ENCODE data around the gene CLCA2.

CLCA2 gene

GRCh38 chr1:86430376-86430775 lies 6.4 kb downstream of the CLCA2 start:
- no peak for DNase-seq (ENCODE audit: low read depth in 3 of 3)

- DNase-seq (ENCODE audit: low read depth in 3 of 3) = no peak
Observed at GRCh38 chr1:86434059-86434458, 10.1 kb downstream of the CLCA2 start.

- no peak for DNase-seq (ENCODE audit: low read depth in 3 of 3)
Observed at GRCh38 chr1:86435327-86435726, 11.4 kb downstream of the CLCA2 start.

- no peak for DNase-seq (ENCODE audit: low read depth in 3 of 3)
Observed at GRCh38 chr1:86436041-86436440, 12.1 kb downstream of the CLCA2 start.

GRCh38 chr1:86441581-86441980 lies 17.6 kb downstream of the CLCA2 start:
- no peak for DNase-seq (ENCODE audit: low read depth in 3 of 3)

GRCh38 chr1:86441997-86442396 lies 18.0 kb downstream of the CLCA2 start:
- no peak for DNase-seq (ENCODE audit: low read depth in 3 of 3)

- no peak for DNase-seq (ENCODE audit: low read depth in 3 of 3)
Observed at GRCh38 chr1:86445919-86446318, 21.9 kb downstream of the CLCA2 start.

GRCh38 chr1:86447198-86447790 lies 23.3 kb downstream of the CLCA2 start:
- DNase-seq (ENCODE audit: low read depth in 3 of 3) = no peak

- no peak for DNase-seq (ENCODE audit: low read depth in 3 of 3)
Observed at GRCh38 chr1:86448670-86449069, 24.7 kb downstream of the CLCA2 start.

GRCh38 chr1:86449103-86449502 lies 25.1 kb downstream of the CLCA2 start:
- no peak for DNase-seq (ENCODE audit: low read depth in 3 of 3)

GRCh38 chr1:86450847-86451246 lies 26.9 kb downstream of the CLCA2 start:
- DNase-seq (ENCODE audit: low read depth in 3 of 3) = no peak

GRCh38 chr1:86453664-86454063 lies 29.7 kb downstream of the CLCA2 start:
- no peak for DNase-seq (ENCODE audit: low read depth in 3 of 3)

- no peak for DNase-seq (ENCODE audit: low read depth in 3 of 3)
Observed at GRCh38 chr1:86455073-86455472, 31.1 kb downstream of the CLCA2 start.

GRCh38 chr1:86460998-86461397 lies 37.0 kb downstream of the CLCA2 start:
- DNase-seq (ENCODE audit: low read depth in 3 of 3) = no peak

- no peak for DNase-seq (ENCODE audit: low read depth in 3 of 3)
Observed at GRCh38 chr1:86461482-86461881, 37.5 kb downstream of the CLCA2 start.

GRCh38 chr1:86464819-86465218 lies 40.8 kb downstream of the CLCA2 start:
- no peak for DNase-seq (ENCODE audit: low read depth in 3 of 3)

- DNase-seq (ENCODE audit: low read depth in 3 of 3) = no peak
Observed at GRCh38 chr1:86466109-86466844, 42.3 kb downstream of the CLCA2 start.

GRCh38 chr1:86466986-86467385 lies 43.0 kb downstream of the CLCA2 start:
- no peak for DNase-seq (ENCODE audit: low read depth in 3 of 3)

GRCh38 chr1:86468501-86468977 lies 44.6 kb downstream of the CLCA2 start, which contains the start of gene CLCA1:
Gene CLCA1 (plus strand): TSS chr1:86468927. CDS start chr1:86468972, 45 bp downstream.
- no peak for DNase-seq (ENCODE audit: low read depth in 3 of 3)

GRCh38 chr1:86470859-86471258 lies 46.9 kb downstream of the CLCA2 start:
- DNase-seq (ENCODE audit: low read depth in 3 of 3) = no peak

GRCh38 chr1:86471291-86471690 lies 47.3 kb downstream of the CLCA2 start:
- no peak for DNase-seq (ENCODE audit: low read depth in 3 of 3)

- no peak for DNase-seq (ENCODE audit: low read depth in 3 of 3)
Observed at GRCh38 chr1:86472152-86472551, 48.2 kb downstream of the CLCA2 start.

GRCh38 chr1:86472767-86473166 lies 48.8 kb downstream of the CLCA2 start:
- DNase-seq (ENCODE audit: low read depth in 3 of 3) = no peak
